ENCODE data around the gene GRM3.

- TF ChIP-seq POLR2AphosphoS5 (IDR thresholded peaks at IDR 0.05; ENCODE audit: borderline replicate concordance, low read depth, low read length) (no peak), EZH2 (IDR thresholded peaks at IDR 0.05) (no peak)
Observed at GRCh38 chr7:86667732-86668131, 24.0 kb downstream of the GRM3 start.

Measured in SK-N-MC (cell line).